IPS-11a (cell line): Measurements from ENCODE around the gene TRPV5.
"Not testable (repeated sequence)": the region's sequence is repeated elsewhere in the genome, so short reads cannot be mapped to it uniquely, and the experiment has no call there.

Source experiments
- H3K4me3 ChIP-seq: one replicate; pipeline ENCODE4 v1.5.1; 2013; ENCODE audit warnings: low read depth, low read length, control low read depth

Gene TRPV5

GRCh38 chr7:142933624-142934023 lies at the start of gene TRPV5:
Gene TRPV5, minus strand, starts transcription at chr7:142933746. Its CDS starts 287 bp downstream, at chr7:142933459.
- no peak within 1 kb of the TSS for H3K4me3 ChIP-seq

GRCh38 chr7:142978402-142978801 lies 44.9 kb upstream of the TRPV5 start:
- not testable (repeated sequence) for H3K4me3 ChIP-seq

GRCh38 chr7:142974626-142975025 lies 41.1 kb upstream of the TRPV5 start:
- no peak overlapping the region for H3K4me3 ChIP-seq

GRCh38 chr7:142969183-142969582 lies 35.6 kb upstream of the TRPV5 start:
- no peak overlapping the region for H3K4me3 ChIP-seq

DNA sequence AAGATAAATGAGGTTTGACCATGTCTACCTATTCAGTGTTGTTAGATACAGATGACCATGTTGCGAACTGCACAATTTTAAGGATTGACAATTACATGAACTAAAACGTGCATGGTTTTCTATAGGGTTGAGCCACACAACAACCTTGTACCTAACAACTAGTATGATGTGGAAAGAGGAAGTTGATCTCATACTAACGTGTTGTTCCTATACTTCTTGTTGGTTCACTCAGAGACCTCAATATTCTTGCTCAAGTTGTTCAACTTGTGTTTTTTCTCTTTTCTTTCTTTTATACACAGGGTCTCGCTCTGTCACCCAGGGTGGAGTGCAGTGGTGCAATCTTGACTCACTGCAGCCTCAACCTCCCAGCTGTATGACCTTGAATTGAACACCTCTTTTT lies 34.7 kb upstream of the TRPV5 start:
- H3K4me3 ChIP-seq: no peak overlapping the region

DNA sequence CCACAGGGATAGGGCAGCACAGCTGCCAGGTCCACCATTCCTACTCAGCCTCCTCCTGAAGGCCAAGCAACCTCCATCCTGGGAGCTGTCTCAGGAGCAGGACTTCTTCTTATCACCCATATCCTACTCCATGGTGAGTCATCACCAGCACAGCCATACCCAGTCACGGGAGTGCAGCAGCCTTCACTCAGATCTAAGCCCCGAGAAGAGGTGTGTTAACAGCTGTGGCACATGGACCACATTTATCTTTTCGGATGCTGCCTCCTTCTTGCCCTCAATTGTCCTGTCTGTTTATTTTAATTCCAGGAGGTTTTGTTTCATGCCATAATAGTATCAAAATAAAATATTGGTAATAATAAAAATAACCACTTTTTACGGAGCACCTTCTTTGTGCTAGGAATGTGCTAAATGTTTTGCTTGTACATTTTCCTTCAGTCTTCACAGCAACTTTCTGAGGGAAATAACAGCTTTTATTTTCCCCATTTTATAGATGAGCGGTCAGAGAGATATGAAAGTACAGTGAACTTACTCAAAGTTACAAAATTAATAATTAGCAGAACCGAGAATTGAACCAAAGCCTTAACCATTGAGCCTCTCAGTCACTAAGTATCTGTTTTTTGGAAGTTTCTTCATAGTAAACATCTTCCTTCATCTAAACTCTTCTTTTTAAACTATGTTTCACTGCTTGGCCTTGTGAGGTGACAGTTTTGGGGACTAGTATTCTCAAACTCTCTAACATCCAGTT lies 31.1 kb upstream of the TRPV5 start:
- no peak overlapping the region for H3K4me3 ChIP-seq

DNA sequence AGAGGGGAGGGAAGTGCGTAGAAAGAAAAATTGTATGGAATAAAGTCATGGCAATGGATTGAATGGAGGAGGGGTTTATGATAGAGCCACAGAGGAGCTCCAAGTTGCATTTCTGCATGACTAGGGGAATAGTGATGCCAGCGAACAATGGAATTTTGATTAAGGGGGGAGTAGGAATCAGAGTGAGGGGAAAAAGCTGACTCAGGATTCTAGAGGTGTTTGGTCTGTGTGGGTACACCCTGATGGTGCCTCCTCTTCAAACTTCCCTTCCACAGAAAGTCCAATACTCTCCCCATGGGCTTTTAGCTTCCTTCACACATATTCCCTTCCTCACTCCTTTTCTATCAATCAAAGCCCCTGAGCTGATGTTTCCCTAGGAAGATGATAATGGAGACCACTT lies 30.4 kb upstream of the TRPV5 start:
- no peak overlapping the region for H3K4me3 ChIP-seq

DNA sequence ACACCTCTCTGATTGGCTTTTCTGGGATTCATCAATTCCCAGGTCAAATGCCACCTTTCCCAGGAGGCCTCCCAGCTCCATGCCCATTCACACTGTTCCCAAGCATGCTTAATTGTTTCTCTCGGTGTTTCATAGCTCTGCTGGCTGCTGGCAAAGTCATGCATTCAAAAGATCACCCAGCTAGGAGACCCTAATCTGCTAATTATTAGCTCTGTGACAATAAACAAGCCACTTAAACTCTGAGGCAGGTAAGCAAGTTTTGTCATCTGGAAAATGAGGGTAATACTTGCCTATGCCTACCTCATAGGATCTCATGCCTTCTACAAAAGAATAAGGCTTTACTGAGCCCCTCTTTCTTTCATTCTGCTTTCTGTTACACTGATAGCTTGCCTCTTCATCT lies 29.4 kb upstream of the TRPV5 start:
- H3K4me3 ChIP-seq: no peak overlapping the region

- no peak within 1 kb of the TSS for H3K4me3 ChIP-seq
Observed at GRCh38 chr7:142961973-142962926, 28.7 kb upstream of the TRPV5 start, which contains the start of gene KEL. Gene KEL, minus strand, starts transcription at chr7:142962363. Its CDS starts 157 bp downstream, at chr7:142962206.

- H3K4me3 ChIP-seq: no peak overlapping the region
Observed at GRCh38 chr7:142961595-142961972, 28.0 kb upstream of the TRPV5 start.

DNA sequence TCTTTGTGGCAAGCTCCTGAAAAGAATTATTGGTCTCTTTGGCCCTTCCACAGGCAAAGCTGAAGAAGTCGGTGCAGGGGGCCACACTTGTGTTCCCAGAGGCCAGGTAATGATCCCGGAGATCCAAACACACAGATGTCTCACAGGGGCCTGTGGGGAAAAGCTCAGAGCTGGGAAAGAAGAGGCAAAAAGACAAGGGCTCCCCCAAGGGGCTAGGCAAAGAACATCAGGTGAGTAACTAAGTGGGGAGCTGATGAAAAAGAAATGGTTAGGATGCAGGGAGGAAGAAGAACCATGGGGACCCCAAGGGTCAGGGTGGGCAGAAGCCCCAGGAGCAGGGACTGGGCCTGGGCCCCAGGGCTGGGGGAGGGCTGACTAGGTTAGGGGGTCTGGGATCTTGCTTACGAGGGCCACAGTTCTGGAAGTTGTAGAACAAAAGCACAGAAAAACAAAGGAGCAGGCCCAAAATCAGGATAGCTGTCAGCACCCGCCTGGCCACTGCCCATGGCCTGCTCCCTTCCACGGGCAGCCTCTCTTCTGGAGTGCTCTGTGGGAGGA lies 27.5 kb upstream of the TRPV5 start:
- no peak overlapping the region for H3K4me3 ChIP-seq

GRCh38 chr7:142959202-142959601 lies 25.7 kb upstream of the TRPV5 start:
- H3K4me3 ChIP-seq: no peak overlapping the region

- H3K4me3 ChIP-seq: no peak overlapping the region
Observed at GRCh38 chr7:142957723-142958122, 24.2 kb upstream of the TRPV5 start.

DNA sequence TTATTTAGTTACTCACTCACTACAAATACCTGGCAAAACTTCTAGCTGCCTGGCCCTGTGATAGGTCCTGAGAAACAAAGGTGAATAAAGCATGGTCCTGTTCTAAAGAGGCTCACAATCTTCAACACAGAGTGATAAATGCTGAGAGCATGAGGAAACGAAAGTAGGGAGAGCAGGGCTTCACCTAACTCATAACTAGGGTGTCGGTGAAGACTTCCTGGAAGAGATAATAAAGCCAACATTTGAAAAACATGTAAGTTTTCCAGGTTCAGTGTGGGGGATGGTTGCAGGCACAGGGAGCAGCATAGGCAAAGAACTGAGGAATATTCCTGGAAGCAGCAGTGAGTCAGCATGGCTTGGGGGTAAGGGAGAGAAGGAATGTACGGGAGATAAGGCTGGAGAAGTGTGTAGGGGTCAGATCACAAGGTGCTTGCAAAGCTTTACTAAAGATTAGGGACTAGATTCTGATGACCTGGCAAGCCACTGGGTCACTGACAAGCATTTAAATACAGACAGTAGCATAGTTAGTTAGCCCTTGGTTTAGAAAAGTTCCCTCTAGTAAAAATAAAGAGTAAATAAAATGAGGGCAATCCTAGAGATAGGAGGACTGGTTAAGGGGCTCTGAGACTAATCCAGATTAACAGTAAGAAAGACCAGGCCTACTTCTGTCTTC lies 23.5 kb upstream of the TRPV5 start:
- H3K4me3 ChIP-seq: no peak overlapping the region

GRCh38 chr7:142954680-142955268 lies 21.2 kb upstream of the TRPV5 start:
- H3K4me3 ChIP-seq: no peak overlapping the region

- H3K4me3 ChIP-seq: no peak overlapping the region
Observed at GRCh38 chr7:142950235-142950634, 16.7 kb upstream of the TRPV5 start.

- no peak overlapping the region for H3K4me3 ChIP-seq
Observed at GRCh38 chr7:142948603-142949002, 15.1 kb upstream of the TRPV5 start.

- no peak overlapping the region for H3K4me3 ChIP-seq
Observed at GRCh38 chr7:142945001-142945400, 11.5 kb upstream of the TRPV5 start.

DNA sequence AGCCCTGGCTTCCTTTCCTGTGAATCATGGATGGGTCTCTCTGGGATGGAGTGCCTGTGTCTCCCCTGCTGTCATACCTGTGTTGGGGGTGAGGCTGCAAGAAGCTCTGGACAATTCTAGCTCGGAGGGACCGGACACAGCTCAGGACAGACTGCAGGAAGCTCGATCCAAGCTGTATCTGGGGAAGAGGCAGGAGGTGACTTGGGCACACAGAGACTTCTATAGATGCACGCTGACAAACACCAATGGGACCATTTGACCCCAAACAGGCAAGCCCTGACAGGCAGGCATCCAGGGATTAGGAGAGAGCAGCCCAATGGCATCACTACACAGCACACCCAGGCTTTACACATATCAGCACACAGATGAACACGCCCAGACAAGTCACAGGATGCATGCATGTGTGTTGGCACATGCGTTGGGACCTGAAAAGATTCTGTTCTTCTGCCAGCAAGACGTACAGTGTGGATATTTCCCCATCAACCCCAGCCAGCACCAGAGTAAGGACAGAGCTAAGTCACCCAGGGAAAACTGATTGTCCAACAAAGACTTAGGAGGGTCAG lies 10.2 kb upstream of the TRPV5 start:
- H3K4me3 ChIP-seq: no peak overlapping the region

DNA sequence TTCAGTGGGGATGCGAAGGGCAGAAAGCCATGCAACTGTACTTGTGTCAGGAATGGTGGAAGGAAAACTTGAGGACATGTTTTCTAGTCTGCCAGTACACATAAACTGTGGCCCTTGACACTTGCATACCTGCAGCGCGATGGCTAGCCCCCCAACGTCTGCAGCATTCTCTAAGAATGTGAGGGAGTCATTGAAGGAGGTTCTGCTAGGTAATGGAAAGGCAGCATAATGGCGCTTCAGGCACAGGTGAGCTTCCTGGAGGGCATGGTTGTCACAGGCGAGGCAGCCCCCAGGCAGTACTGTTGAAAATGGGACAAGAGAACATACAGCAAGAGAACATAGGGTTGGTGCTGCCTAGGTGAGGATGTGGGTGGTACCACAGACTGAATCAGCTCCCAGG lies 9.2 kb upstream of the TRPV5 start:
- H3K4me3 ChIP-seq: no peak overlapping the region
